PC-9 (cell line): ENCODE results near the gene RFXAP. TPM values are rescaled to one million over a fixed set of nuclear protein-coding genes. Genes with fewer than 3 reads are reported as not detected.

Source experiments
- BruUV-seq: library from RNA; stranded (reverse); fragments of 400-500 nt; replicated peaks from 2 replicates; lab custom pipeline; 2021; lab: Mats Ljungman, UMichigan
- CTCF ChIA-PET: fragments of 300-600 bp; sonication (Branson Sonifier 250); formaldehyde crosslinking; loops from one replicate; lab custom pipeline; 2022; ENCODE audit warnings: antibody characterized with exemption; lab: Charles Lee
- POLR2A ChIA-PET: fragments of 300-600 bp; sonication (Branson Sonifier 250); formaldehyde crosslinking; loops from one replicate; lab custom pipeline; 2022; ENCODE audit warnings: antibody characterized with exemption; ENCODE audit not compliant: unreplicated experiment; lab: Charles Lee
- DNase-seq, 2 experiments: peaks; one replicate each; pipeline versions ENCODE4 v3.0.0 to v3.0.0-alpha.2; 2015 to 2022; ENCODE audit warnings: mixed read lengths in 1 of 2
- H2AFZ ChIP-seq: fragments of 200-600 bp; sonication (generic); 2 replicates; pipeline ENCODE4 v1.8.1; 2017; ENCODE audit warnings: antibody characterized with exemption
- H3F3A ChIP-seq: fragments of 200-600 bp; sonication (generic); 2 replicates; pipeline ENCODE4 v1.8.1; 2017; ENCODE audit warnings: antibody characterized with exemption, mild to moderate bottlenecking, low read depth; ENCODE audit not compliant: insufficient read depth
- H3K27ac ChIP-seq: fragments of 200-600 bp; sonication (generic); 2 replicates; pipeline ENCODE4 v1.6.1; 2016; ENCODE audit warnings: mixed run types
- H3K27me3 ChIP-seq: fragments of 200-600 bp; sonication (generic); 2 replicates; pipeline ENCODE4 v1.6.1; 2016; ENCODE audit warnings: low read depth, mixed run types; ENCODE audit not compliant: insufficient read depth
- H3K36me3 ChIP-seq: fragments of 200-600 bp; sonication (generic); 2 replicates; pipeline ENCODE4 v1.6.1; 2016; ENCODE audit warnings: low read depth, mixed run types
- H3K4me1 ChIP-seq: fragments of 200-600 bp; sonication (generic); replicated peaks from 2 replicates; pipeline ENCODE4 v1.6.1; 2016; ENCODE audit warnings: mixed run types; ENCODE audit not compliant: insufficient read depth
- H3K4me2 ChIP-seq: fragments of 200-600 bp; sonication (generic); 2 replicates; pipeline ENCODE4 v1.6.1; 2017; ENCODE audit warnings: mixed run types
- H3K4me3 ChIP-seq: fragments of 200-600 bp; sonication (generic); 2 replicates; pipeline ENCODE4 v1.6.1; 2016; ENCODE audit warnings: mixed run types
- H3K79me2 ChIP-seq: fragments of 200-600 bp; sonication (generic); 2 replicates; pipeline ENCODE4 v1.6.1; 2017; ENCODE audit warnings: low read depth, mixed run types
- H3K9me2 ChIP-seq: fragments of 200-600 bp; sonication (generic); 2 replicates; pipeline ENCODE4 v1.8.1; 2017; ENCODE audit warnings: mild to moderate bottlenecking; ENCODE audit not compliant: insufficient read depth
- H3K9me3 ChIP-seq: fragments of 200-600 bp; sonication (generic); 2 replicates; pipeline ENCODE4 v1.8.1; 2016; ENCODE audit warnings: low read depth; ENCODE audit not compliant: insufficient read depth
- H4K20me1 ChIP-seq: fragments of 200-600 bp; sonication (generic); 2 replicates; pipeline ENCODE4 v1.8.1; 2017; ENCODE audit not compliant: insufficient read depth
- CTCF ChIP-seq: fragments of 200-600 bp; sonication (generic); conservative IDR thresholded peaks from 2 replicates; pipeline ENCODE4 v1.6.1; 2017; ENCODE audit warnings: mixed run types, antibody characterized with exemption, mild to moderate bottlenecking, moderate library complexity
- EZH2 ChIP-seq: fragments of 200-600 bp; sonication (generic); IDR thresholded peaks from 2 replicates; pipeline ENCODE4 v1.8.0; 2017; ENCODE audit warnings: antibody characterized with exemption, low read depth
- intact Hi-C: fragments of 100-400 bp; cut with micrococcal nuclease; formaldehyde crosslinking; loops from one replicate; pipeline ENCODE4 v1.10.0; 2022; ENCODE audit not compliant: unreplicated experiment
- total RNA-seq: library from RNA; stranded (reverse); gene quantifications from 2 replicates; pipeline ENCODE4 v1.2.3, GENCODE V29; 2021

RFXAP gene
- total RNA-seq, 1 experiment from 2014 or later: 5.6 TPM

- no peaks in the 10 kb centered on the region for H3K79me2 ChIP-seq
- H3K4me1 ChIP-seq: peaks cover 9% of the 10 kb centered on the region
- ChIA-PET POLR2A (no interaction called here), CTCF (no interaction called here)
- intact Hi-C loops: loop anchor here (5.0 kb wide), 2 partner anchors 123 to 208 kb away; no protein-coding TSS in a partner anchor
- no peak overlapping the region for H3K27ac ChIP-seq
- no peaks in the 10 kb centered on the region for H3K9me3 ChIP-seq
- no peak for TF ChIP-seq CTCF
- no peak for TF ChIP-seq EZH2
- H3K4me2 ChIP-seq: no peak overlapping the region
- no peaks in the 10 kb centered on the region for H3K9me2 ChIP-seq
- no peak for DNase-seq
- no peaks in the 10 kb centered on the region for H4K20me1 ChIP-seq
- no TSS peak for BruUV-seq
- no peaks in the 10 kb centered on the region for H3K27me3 ChIP-seq
- H3F3A ChIP-seq: no peaks in the 10 kb centered on the region; the same call in 1 of the 2 replicates
- H3K4me3 ChIP-seq: no peak overlapping the region
- H2AFZ ChIP-seq: no peak overlapping the region
- H3K36me3 ChIP-seq: no peaks in the 10 kb centered on the region
These were observed 40.2 kb downstream of the RFXAP start for GRCh38 chr13:36859259-36859658.

GRCh38 chr13:36862002-36862685, 43.1 kb downstream of the RFXAP start:
- no peaks in the 10 kb centered on the region for H4K20me1 ChIP-seq
- DNase-seq: peak in 1 of 2 experiments; percentile 7
- H3K79me2 ChIP-seq: no peaks in the 10 kb centered on the region
- no peaks in the 10 kb centered on the region for H3K27me3 ChIP-seq
- H3K27ac ChIP-seq: no peak overlapping the region
- H3K9me3 ChIP-seq: no peaks in the 10 kb centered on the region
- H3K4me2 ChIP-seq: 0 out of 2 replicates have a peak overlapping the region, but pooled peaks have one; percentile 5
- no peak overlapping the region for H2AFZ ChIP-seq
- ChIA-PET CTCF (interaction anchor here (0.7 kb wide), 1 partner anchor 116 kb away, joined by 6 read pairs; no protein-coding TSS in a partner anchor), POLR2A (interaction anchor here (0.6 kb wide), 1 partner anchor 120 kb away, joined by 6 read pairs; no protein-coding TSS in a partner anchor)
- BruUV-seq: no TSS peak
- intact Hi-C loops: no loop called here
- TF ChIP-seq EZH2: no peak
- TF ChIP-seq CTCF: no peak
- no peak overlapping the region for H3K4me3 ChIP-seq
- no peaks in the 10 kb centered on the region for H3K9me2 ChIP-seq
- H3K36me3 ChIP-seq: no peaks in the 10 kb centered on the region
- peaks cover 9% of the 10 kb centered on the region for H3K4me1 ChIP-seq
- no peaks in the 10 kb centered on the region; the same call in 1 of the 2 replicates for H3F3A ChIP-seq

DNA sequence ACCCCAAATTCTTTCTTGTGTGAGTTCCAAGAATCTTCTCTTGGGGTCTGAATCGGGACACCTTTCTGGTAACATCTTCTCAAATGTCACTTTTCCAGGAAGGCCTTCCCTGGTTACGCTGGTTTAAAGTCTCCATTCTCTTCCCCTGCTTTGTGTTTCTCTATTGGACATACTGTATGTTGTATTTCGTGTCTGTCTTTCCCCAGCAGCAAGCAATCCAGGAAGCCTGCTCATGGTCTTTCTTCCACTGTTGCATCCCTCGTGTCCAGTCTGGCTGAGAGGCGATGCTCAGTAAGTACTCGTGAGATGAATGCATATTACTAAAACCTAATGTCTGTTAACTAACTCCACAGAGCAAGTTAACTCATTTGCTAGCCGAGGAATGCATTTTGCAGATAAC, 43.7 kb downstream of the RFXAP start:
- H3K4me2 ChIP-seq: no peak overlapping the region
- DNase-seq: no peak
- POLR2A ChIA-PET: no interaction called here
- no peaks in the 10 kb centered on the region for H3K36me3 ChIP-seq
- intact Hi-C loops: no loop called here
- H3K79me2 ChIP-seq: no peaks in the 10 kb centered on the region
- CTCF ChIA-PET: no interaction called here
- H3K9me2 ChIP-seq: no peaks in the 10 kb centered on the region
- H3K27ac ChIP-seq: no peak overlapping the region
- no peaks in the 10 kb centered on the region for H3K27me3 ChIP-seq
- H3K4me1 ChIP-seq: peaks cover 9% of the 10 kb centered on the region
- BruUV-seq: no TSS peak
- H3F3A ChIP-seq: no peaks in the 10 kb centered on the region; the same call in 1 of the 2 replicates
- TF ChIP-seq CTCF (no peak), EZH2 (no peak)
- H4K20me1 ChIP-seq: no peaks in the 10 kb centered on the region
- no peak overlapping the region for H2AFZ ChIP-seq
- H3K4me3 ChIP-seq: no peak overlapping the region
- no peaks in the 10 kb centered on the region for H3K9me3 ChIP-seq
